Measurements from ENCODE around the gene IRF4. TPM values are rescaled to one million over a fixed set of nuclear protein-coding genes. Genes with fewer than 3 reads are reported as not detected.
A peak's percentile ranks its signal among the peaks of the same experiment; 100 is the strongest.

IRF4 gene
- 0.59 TPM for polyA plus RNA-seq (2013)

- POLR2A ChIA-PET: no interaction called here
- CTCF ChIA-PET: interaction anchor here (1.0 to 1.8 kb wide), 5 partner anchors 12 to 204 kb away, joined by 3 to 7 read pairs (median 3); no protein-coding TSS in a partner anchor
- Histone ChIP-seq H3K4me1 (ENCODE audit: control extremely low read depth in 1 of 4, control insufficient read depth in 4 of 4, insufficient read depth in 4 of 4, low read length in 3 of 4) (peaks cover 0 to 32% (median 30%) of the 10 kb centered on the region in 4 experiments), H3K4me3 (ENCODE audit: control insufficient read depth in 1 of 7, extremely low read depth in 1 of 7, insufficient read depth in 4 of 7, low read depth in 2 of 7, low read length in 6 of 7) (peak within 1 kb of the TSS; percentile 36 to 72 (median 51)), H3K27me3 (replicated peaks in 2 of 5; ENCODE audit: control insufficient read depth in 4 of 5, insufficient read depth in 5 of 5, low read length in 4 of 5) (peaks cover 0 to 96% (median 49%) of the 10 kb centered on the region in 5 experiments), H3K27ac (ENCODE audit: insufficient read depth in 1 of 2, low read depth in 1 of 2, low read length in 2 of 2, poor library complexity in 1 of 2, severe bottlenecking in 2 of 2) (no peak within 1 kb of the TSS), H3K9me3 (ENCODE audit: control extremely low read depth in 1 of 5, control insufficient read depth in 4 of 5, insufficient read depth in 2 of 5, low read depth in 1 of 5, low read length in 4 of 5) (no peaks in the 10 kb centered on the region), H3K36me3 (ENCODE audit: control insufficient read depth in 4 of 4, insufficient read depth in 4 of 4, low read length in 3 of 4) (no peaks in the 10 kb centered on the region)
- WGBS (ENCODE audit: insufficient coverage): 1% methylated on average over 65 of the region's 82 CpGs
- peak in 2 of 3 donors; percentile 46 to 57 for DNase-seq
These were observed at the start of gene IRF4 for GRCh38 chr6:391559-392440. Gene IRF4 (plus strand): TSS chr6:391752. CDS start chr6:393153, 1,401 bp downstream.

GRCh38 chr6:341914-342831 lies 49.4 kb upstream of the IRF4 start:
- Histone ChIP-seq H3K27ac (ENCODE audit: insufficient read depth in 1 of 2, low read depth in 1 of 2, low read length in 2 of 2, poor library complexity in 1 of 2, severe bottlenecking in 2 of 2) (no peak overlapping the region), H3K9me3 (ENCODE audit: control extremely low read depth in 1 of 5, control insufficient read depth in 4 of 5, insufficient read depth in 2 of 5, low read depth in 1 of 5, low read length in 4 of 5) (peaks cover 0 to 6% (median 0%) of the 10 kb centered on the region in 5 experiments), H3K4me3 (ENCODE audit: control insufficient read depth in 1 of 7, extremely low read depth in 1 of 7, insufficient read depth in 4 of 7, low read depth in 2 of 7, low read length in 6 of 7) (no peak overlapping the region), H3K36me3 (ENCODE audit: control insufficient read depth in 4 of 4, insufficient read depth in 4 of 4, low read length in 3 of 4) (peaks cover 0 to 6% (median 3%) of the 10 kb centered on the region in 4 experiments), H3K27me3 (replicated peaks in 2 of 5; ENCODE audit: control insufficient read depth in 4 of 5, insufficient read depth in 5 of 5, low read length in 4 of 5) (no peaks in the 10 kb centered on the region), H3K4me1 (ENCODE audit: control extremely low read depth in 1 of 4, control insufficient read depth in 4 of 4, insufficient read depth in 4 of 4, low read length in 3 of 4) (peaks cover 13 to 45% (median 27%) of the 10 kb centered on the region in 4 experiments)
- no peak for DNase-seq
- 81% methylated on average over 16 of the region's 16 CpGs for WGBS (ENCODE audit: insufficient coverage)
- CTCF ChIA-PET: interaction anchor here (0.8 to 2.4 kb wide), 4 partner anchors 10 to 67 kb away, joined by 3 to 6 read pairs (median 4); no protein-coding TSS in a partner anchor
- POLR2A ChIA-PET: no interaction called here

GRCh38 chr6:342832-343179 lies 48.7 kb upstream of the IRF4 start:
- H3K9me3 ChIP-seq (ENCODE audit: control extremely low read depth in 1 of 5, control insufficient read depth in 4 of 5, insufficient read depth in 2 of 5, low read depth in 1 of 5, low read length in 4 of 5): peaks cover 0 to 6% (median 0%) of the 10 kb centered on the region in 5 experiments
- DNase-seq: no peak
- H3K27ac ChIP-seq (ENCODE audit: insufficient read depth in 1 of 2, low read depth in 1 of 2, low read length in 2 of 2, poor library complexity in 1 of 2, severe bottlenecking in 2 of 2): no peak overlapping the region
- H3K4me3 ChIP-seq (ENCODE audit: control insufficient read depth in 1 of 7, extremely low read depth in 1 of 7, insufficient read depth in 4 of 7, low read depth in 2 of 7, low read length in 6 of 7): no peak overlapping the region
- no peaks in the 10 kb centered on the region for H3K27me3 ChIP-seq (replicated peaks in 2 of 5; ENCODE audit: control insufficient read depth in 4 of 5, insufficient read depth in 5 of 5, low read length in 4 of 5)
- ChIA-PET POLR2A (no interaction called here), CTCF (interaction anchor here (0.8 to 1.1 kb wide), 2 partner anchors 10 kb away, joined by 3 read pairs; no protein-coding TSS in a partner anchor)
- WGBS (ENCODE audit: insufficient coverage): 88% methylated on average over 8 of the region's 8 CpGs
- peaks cover 0 to 9% (median 4%) of the 10 kb centered on the region in 4 experiments for H3K36me3 ChIP-seq (ENCODE audit: control insufficient read depth in 4 of 4, insufficient read depth in 4 of 4, low read length in 3 of 4)
- peaks cover 10 to 38% (median 21%) of the 10 kb centered on the region in 4 experiments for H3K4me1 ChIP-seq (ENCODE audit: control extremely low read depth in 1 of 4, control insufficient read depth in 4 of 4, insufficient read depth in 4 of 4, low read length in 3 of 4)

GRCh38 chr6:343226-343935 lies 48.2 kb upstream of the IRF4 start:
- H3K4me1 ChIP-seq (ENCODE audit: control extremely low read depth in 1 of 4, control insufficient read depth in 4 of 4, insufficient read depth in 4 of 4, low read length in 3 of 4): peaks cover 10 to 33% (median 19%) of the 10 kb centered on the region in 4 experiments
- POLR2A ChIA-PET: no interaction called here
- peaks cover 0 to 14% (median 7%) of the 10 kb centered on the region in 4 experiments for H3K36me3 ChIP-seq (ENCODE audit: control insufficient read depth in 4 of 4, insufficient read depth in 4 of 4, low read length in 3 of 4)
- H3K27me3 ChIP-seq (replicated peaks in 2 of 5; ENCODE audit: control insufficient read depth in 4 of 5, insufficient read depth in 5 of 5, low read length in 4 of 5): no peaks in the 10 kb centered on the region
- 91% methylated on average over 10 of the region's 10 CpGs for WGBS (ENCODE audit: insufficient coverage)
- CTCF ChIA-PET: interaction anchor here (1.1 kb wide), 1 partner anchor 9 kb away, joined by 3 read pairs; no protein-coding TSS in a partner anchor
- H3K4me3 ChIP-seq (ENCODE audit: control insufficient read depth in 1 of 7, extremely low read depth in 1 of 7, insufficient read depth in 4 of 7, low read depth in 2 of 7, low read length in 6 of 7): no peak overlapping the region
- peaks cover 0 to 6% (median 0%) of the 10 kb centered on the region in 5 experiments for H3K9me3 ChIP-seq (ENCODE audit: control extremely low read depth in 1 of 5, control insufficient read depth in 4 of 5, insufficient read depth in 2 of 5, low read depth in 1 of 5, low read length in 4 of 5)
- no peak overlapping the region for H3K27ac ChIP-seq (ENCODE audit: insufficient read depth in 1 of 2, low read depth in 1 of 2, low read length in 2 of 2, poor library complexity in 1 of 2, severe bottlenecking in 2 of 2)
- no peak for DNase-seq

- no peak overlapping the region for H3K4me3 ChIP-seq (ENCODE audit: control insufficient read depth in 1 of 7, extremely low read depth in 1 of 7, insufficient read depth in 4 of 7, low read depth in 2 of 7, low read length in 6 of 7)
- H3K36me3 ChIP-seq (ENCODE audit: control insufficient read depth in 4 of 4, insufficient read depth in 4 of 4, low read length in 3 of 4): peaks cover 0 to 22% (median 13%) of the 10 kb centered on the region in 4 experiments
- no peak for DNase-seq
- H3K4me1 ChIP-seq (ENCODE audit: control extremely low read depth in 1 of 4, control insufficient read depth in 4 of 4, insufficient read depth in 4 of 4, low read length in 3 of 4): peaks cover 9 to 25% (median 14%) of the 10 kb centered on the region in 4 experiments
- CTCF ChIA-PET: no interaction called here
- 97% methylated on average over 20 of the region's 20 CpGs for WGBS (ENCODE audit: insufficient coverage)
- H3K27me3 ChIP-seq (replicated peaks in 2 of 5; ENCODE audit: control insufficient read depth in 4 of 5, insufficient read depth in 5 of 5, low read length in 4 of 5): no peaks in the 10 kb centered on the region
- POLR2A ChIA-PET: no interaction called here
- no peak overlapping the region for H3K27ac ChIP-seq (ENCODE audit: insufficient read depth in 1 of 2, low read depth in 1 of 2, low read length in 2 of 2, poor library complexity in 1 of 2, severe bottlenecking in 2 of 2)
- peaks cover 0 to 6% (median 0%) of the 10 kb centered on the region in 5 experiments for H3K9me3 ChIP-seq (ENCODE audit: control extremely low read depth in 1 of 5, control insufficient read depth in 4 of 5, insufficient read depth in 2 of 5, low read depth in 1 of 5, low read length in 4 of 5)
These were observed 47.4 kb upstream of the IRF4 start for GRCh38 chr6:343960-344815.

Data from common myeloid progenitor, CD34-positive (primary cell).